B cell (primary cell): ENCODE data around the gene NECTIN4. TPM values are rescaled to one million over a fixed set of nuclear protein-coding genes. Genes with fewer than 3 reads are reported as not detected.

Source experiments
- ATAC-seq: fragments of 200-7000 bp; cut with Tn5 transposase; one replicate; pipeline ENCODE4 v1.10.0; 2021; ENCODE audit warnings: low read depth, mild to moderate bottlenecking, moderate number of reproducible peaks, moderate library complexity
- CTCF ChIA-PET: fragments of 350-600 bp; sonication (Branson Sonifier 250); formaldehyde crosslinking; loops from one replicate; lab custom pipeline; 2021; ENCODE audit warnings: antibody characterized with exemption, inconsistent platforms; lab: Charles Lee
- POLR2A ChIA-PET: fragments of 350-600 bp; sonication (Branson Sonifier 250); formaldehyde crosslinking; loops from one replicate; lab custom pipeline; 2021; ENCODE audit warnings: antibody characterized with exemption; lab: Charles Lee
- DNase-seq: peaks from one replicate; pipeline ENCODE4 v3.0.0; 2013
- H2AFZ ChIP-seq: 2 replicates; pipeline ENCODE4 v1.6.1; 2012; ENCODE audit warnings: mild to moderate bottlenecking, low read depth, low read length; ENCODE audit not compliant: insufficient read depth, poor library complexity, severe bottlenecking
- H3K27ac ChIP-seq, 2 donors: 1 replicate in 1 of 2; 2 replicates in 1 of 2; pipeline ENCODE4 v1.5.1; 2012 to 2013; ENCODE audit warnings: low read length in 2 of 2, mild to moderate bottlenecking in 2 of 2, moderate library complexity in 1 of 2
- H3K27me3 ChIP-seq, 4 experiments: fragments of 200-600 bp in 1 of 4; sonication (generic) in 1 of 4; replicated peaks in 1 of 4; 1 replicate in 2 of 4; 2 replicates in 2 of 4; pipeline versions ENCODE4 v1.6.1 to v1.7.0; 2013 to 2016; ENCODE audit warnings: low read length in 3 of 4, mild to moderate bottlenecking in 2 of 4, mixed read lengths in 1 of 4, moderate library complexity in 1 of 4; ENCODE audit not compliant: insufficient read depth in 4 of 4, control insufficient read depth in 3 of 4; ENCODE audit errors: control extremely low read depth in 1 of 4
- H3K36me3 ChIP-seq, 2 experiments: replicated peaks in 1 of 2; 1 replicate in 1 of 2; 2 replicates in 1 of 2; pipeline versions ENCODE4 v1.6.1 to v1.7.1; 2013; ENCODE audit warnings: low read length in 1 of 2; ENCODE audit not compliant: insufficient read depth in 2 of 2, control insufficient read depth in 1 of 2; ENCODE audit errors: control extremely low read depth in 1 of 2, extremely low read depth in 1 of 2
- H3K4me1 ChIP-seq, 2 donors: fragments of 200-600 bp in 1 of 2; sonication (generic) in 1 of 2; 1 replicate in 1 of 2; 2 replicates in 1 of 2; pipeline versions ENCODE4 v1.5.1 to v1.6.1; 2013 to 2017; ENCODE audit warnings: low read length in 2 of 2; ENCODE audit not compliant: control insufficient read depth in 2 of 2, insufficient read depth in 2 of 2
- H3K4me2 ChIP-seq: replicated peaks from 2 replicates; pipeline ENCODE3; 2012; ENCODE audit warnings: mild to moderate bottlenecking, low read depth, low read length; ENCODE audit not compliant: poor library complexity, severe bottlenecking
- H3K4me3 ChIP-seq, 5 experiments: fragments of 200-600 bp in 1 of 5; sonication (generic) in 1 of 5; 1 replicate in 3 of 5; 2 replicates in 2 of 5; pipeline versions ENCODE4 v1.5.1 to v1.7.0; 2011 to 2016; ENCODE audit warnings: low read length in 4 of 5, mild to moderate bottlenecking in 4 of 5, low read depth in 2 of 5, control low read depth in 1 of 5, moderate library complexity in 1 of 5; ENCODE audit not compliant: insufficient read depth in 1 of 5; ENCODE audit errors: control extremely low read depth in 1 of 5, extremely low read depth in 1 of 5
- H3K79me2 ChIP-seq: fragments of 200-600 bp; sonication (generic); one replicate; pipeline ENCODE4 v1.6.0; 2016; ENCODE audit warnings: low read length; ENCODE audit not compliant: control insufficient read depth, insufficient read depth
- H3K9ac ChIP-seq: fragments of 200-600 bp; sonication (generic); 2 replicates; pipeline ENCODE4 v1.6.1; 2017; ENCODE audit warnings: mild to moderate bottlenecking, low read length, moderate library complexity
- H3K9me3 ChIP-seq, 3 donors: one replicate each; pipeline versions ENCODE4 v1.6.1 to v1.7.1; 2013; ENCODE audit warnings: low read length in 2 of 3; ENCODE audit not compliant: control insufficient read depth in 2 of 3, insufficient read depth in 1 of 3; ENCODE audit errors: control extremely low read depth in 1 of 3
- H4K20me1 ChIP-seq: 2 replicates; pipeline ENCODE4 v1.6.0; 2012; ENCODE audit warnings: mild to moderate bottlenecking, low read length; ENCODE audit not compliant: insufficient read depth, control insufficient read depth, poor library complexity, severe bottlenecking
- H3K27ac Mint-ChIP-seq: one replicate; pipeline ENCODE4 v1.8.0; 2021; ENCODE audit warnings: mixed read lengths
- H3K27me3 Mint-ChIP-seq: one replicate; pipeline ENCODE4 v1.8.0; 2021; ENCODE audit warnings: mixed read lengths
- H3K4me1 Mint-ChIP-seq: one replicate; pipeline ENCODE4 v1.8.0; 2021; ENCODE audit warnings: mixed read lengths
- H3K4me3 Mint-ChIP-seq: one replicate; pipeline ENCODE4 v1.8.0; 2021; ENCODE audit warnings: mixed read lengths
- H3K9me3 Mint-ChIP-seq: one replicate; pipeline ENCODE4 v1.8.0; 2022; ENCODE audit warnings: mixed read lengths; ENCODE audit not compliant: insufficient read depth
- CTCF ChIP-seq: fragments of 200-600 bp; IDR thresholded peaks from one replicate; pipeline ENCODE4 v1.8.0; 2022; ENCODE audit warnings: antibody characterized with exemption, mild to moderate bottlenecking
- EZH2 ChIP-seq: IDR thresholded peaks from 2 replicates; pipeline ENCODE4 v1.6.1; 2012; ENCODE audit warnings: borderline replicate concordance, low read depth, mild to moderate bottlenecking, moderate library complexity, low read length; ENCODE audit not compliant: insufficient read depth, poor library complexity, severe bottlenecking
- WGBS: methylation state at CpG from one replicate; pipeline ENCODE4 v1.1.5; 2013; ENCODE audit warnings: missing lambda C conversion rate; ENCODE audit not compliant: insufficient coverage; 5-methylcytosine and 5-hydroxymethylcytosine counted together
- intact Hi-C: fragments of 100-400 bp; cut with micrococcal nuclease; formaldehyde crosslinking; loops from one replicate; pipeline ENCODE4 v1.10.0; 2022
- polyA plus RNA-seq: library from polyadenylated mRNA; depleted of rRNA; stranded (reverse); fragments of >200 nt; gene quantifications from 2 replicates; pipeline ENCODE4 v1.2.3, GENCODE V29; 2012
- total RNA-seq, 2 donors: library from RNA; stranded (reverse); fragments of 120-200 nt in 1 of 2; gene quantifications; 1 replicate in 1 of 2; 2 replicates in 1 of 2; pipeline versions ENCODE4 v1.2.3 to v1.2.4, GENCODE V29; 2013 to 2022

Gene NECTIN4
- total and polyA plus RNA-seq, 2 donors (not counting 1 experiment from before 2014, with no cell fraction given) = not detected

- H3K4me2 ChIP-seq = no peak overlapping the region
- H3K9me3 Mint-ChIP-seq = no peaks in the 10 kb centered on the region
- no peak overlapping the region for H3K4me3 ChIP-seq
- H3K27ac Mint-ChIP-seq = no peak overlapping the region
- H3K79me2 ChIP-seq = no peaks in the 10 kb centered on the region
- H3K9me3 ChIP-seq = no peaks in the 10 kb centered on the region
- H3K4me3 Mint-ChIP-seq = no peak overlapping the region
- H4K20me1 ChIP-seq = no peaks in the 10 kb centered on the region
- ATAC-seq (no peak), DNase-seq (no peak)
- H3K36me3 ChIP-seq = no peaks in the 10 kb centered on the region
- no peaks in the 10 kb centered on the region for H3K4me1 Mint-ChIP-seq
- TF ChIP-seq CTCF (no peak), EZH2 (no peak)
- H3K27ac ChIP-seq = no peak overlapping the region
- no peak overlapping the region for H2AFZ ChIP-seq
- no peaks in the 10 kb centered on the region for H3K27me3 ChIP-seq
- CTCF ChIA-PET = interaction anchor here (1.1 kb wide), 1 partner anchor 14 kb away, joined by 5 read pairs; the partner anchor contains the start of gene KLHDC9
- H3K4me1 ChIP-seq = no peaks in the 10 kb centered on the region
- POLR2A ChIA-PET = no interaction called here
- WGBS = 91% methylated on average over 8 of the region's 8 CpGs
- peaks cover 7% of the 10 kb centered on the region for H3K27me3 Mint-ChIP-seq
- H3K9ac ChIP-seq = no peak overlapping the region
- intact Hi-C loops = no loop called here
These were observed 6.2 kb downstream of the NECTIN4 start for GRCh38 chr1:161082996-161083747.

- no peak overlapping the region for H3K27ac ChIP-seq
- no peaks in the 10 kb centered on the region for H3K9me3 ChIP-seq
- no peaks in the 10 kb centered on the region for H3K36me3 ChIP-seq
- ATAC-seq (no peak), DNase-seq (no peak)
- no peak overlapping the region for H2AFZ ChIP-seq
- ChIA-PET POLR2A (no interaction called here), CTCF (interaction anchor here (1.1 kb wide), 1 partner anchor 15 kb away, joined by 5 read pairs; the partner anchor contains the start of gene KLHDC9)
- intact Hi-C loops = no loop called here
- Mint-ChIP-seq H3K4me3 (no peak overlapping the region), H3K27ac (no peak overlapping the region), H3K4me1 (no peaks in the 10 kb centered on the region), H3K27me3 (peaks cover 7% of the 10 kb centered on the region), H3K9me3 (no peaks in the 10 kb centered on the region)
- no peaks in the 10 kb centered on the region for H3K4me1 ChIP-seq
- H3K4me2 ChIP-seq = no peak overlapping the region
- no peaks in the 10 kb centered on the region for H4K20me1 ChIP-seq
- TF ChIP-seq EZH2 (no peak), CTCF (no peak)
- no peaks in the 10 kb centered on the region for H3K79me2 ChIP-seq
- no peaks in the 10 kb centered on the region for H3K27me3 ChIP-seq
- 78% methylated on average over 1 of the region's 2 CpGs for WGBS
- no peak overlapping the region for H3K4me3 ChIP-seq
- H3K9ac ChIP-seq = no peak overlapping the region
These were observed 6.9 kb downstream of the NECTIN4 start for GRCh38 chr1:161082483-161082882.
